HUES48 (cell line): ENCODE data around the gene BRD2.

Source experiments
- H3K27ac ChIP-seq: one replicate; pipeline ENCODE4 v1.7.0; 2013; ENCODE audit warnings: low read depth, low read length, inconsistent platforms
- H3K27me3 ChIP-seq: 2 replicates; pipeline ENCODE4 v1.6.1; 2013; ENCODE audit warnings: mild to moderate bottlenecking, low read length; ENCODE audit not compliant: control insufficient read depth, insufficient read depth
- H3K36me3 ChIP-seq: 2 replicates; pipeline ENCODE4 v1.6.1; 2013; ENCODE audit warnings: low read length; ENCODE audit not compliant: control insufficient read depth, insufficient read depth
- H3K4me1 ChIP-seq: 2 replicates; pipeline ENCODE4 v1.6.1; 2013; ENCODE audit warnings: mild to moderate bottlenecking, low read length; ENCODE audit not compliant: control insufficient read depth, insufficient read depth
- H3K4me3 ChIP-seq: 2 replicates; pipeline ENCODE4 v1.5.1; 2013; ENCODE audit warnings: mild to moderate bottlenecking, low read depth, low read length
- H3K9ac ChIP-seq: 2 replicates; pipeline ENCODE4 v1.6.1; 2013; ENCODE audit warnings: mild to moderate bottlenecking, low read depth, low read length, moderate library complexity
- H3K9me3 ChIP-seq: 2 replicates; pipeline ENCODE4 v1.6.1; 2013; ENCODE audit warnings: low read length; ENCODE audit not compliant: control insufficient read depth, insufficient read depth

The BRD2 gene

DNA sequence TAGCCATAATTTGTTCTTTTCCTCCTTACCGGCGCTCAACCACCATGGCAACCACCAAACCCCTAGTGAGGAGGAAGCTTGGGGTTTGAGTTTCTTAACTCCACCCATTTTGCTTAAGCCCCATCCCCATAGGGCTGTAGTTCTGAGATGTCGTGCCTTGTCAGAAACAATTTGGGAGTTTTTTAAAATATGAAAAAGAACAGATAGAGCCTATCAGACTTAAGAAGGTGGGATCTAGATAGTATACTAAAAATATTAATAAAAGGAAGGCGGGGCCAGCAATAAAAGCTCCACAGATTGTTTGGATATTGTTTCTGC lies 5.6 kb downstream of the BRD2 start:
- peak overlapping the region; percentile 92 for H3K9ac ChIP-seq

DNA sequence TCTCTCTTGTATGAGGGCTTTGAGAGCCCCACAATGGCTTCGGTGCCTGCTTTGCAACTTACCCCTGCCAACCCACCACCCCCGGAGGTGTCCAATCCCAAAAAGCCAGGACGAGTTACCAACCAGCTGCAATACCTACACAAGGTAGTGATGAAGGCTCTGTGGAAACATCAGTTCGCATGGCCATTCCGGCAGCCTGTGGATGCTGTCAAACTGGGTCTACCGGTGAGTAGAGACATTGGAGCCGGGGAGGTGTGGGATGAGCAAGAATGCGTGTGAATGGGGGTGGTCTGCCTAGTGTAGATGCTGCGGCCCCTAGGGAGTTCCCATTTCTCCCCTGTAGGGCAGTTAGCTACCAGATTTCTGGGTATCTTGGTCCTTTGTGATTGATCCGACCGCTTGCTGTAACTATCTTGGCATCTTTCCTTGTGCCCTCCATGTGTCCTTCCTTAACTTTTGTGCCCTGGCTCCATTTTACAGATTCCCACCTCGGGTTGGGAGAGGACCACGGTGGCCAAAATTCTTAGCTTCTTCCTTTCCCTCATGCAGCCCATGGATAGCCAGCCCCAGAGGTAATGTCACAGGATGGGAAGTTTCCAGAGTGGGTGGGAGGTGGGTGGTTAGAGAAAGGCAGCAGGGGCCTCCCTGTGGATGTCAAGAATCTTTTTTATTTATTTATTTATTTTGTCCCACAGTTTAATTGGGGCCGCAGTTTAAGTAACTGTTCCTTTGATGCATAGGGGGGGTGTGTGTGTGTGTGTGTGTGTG lies 6.3 kb downstream of the BRD2 start:
- no peaks in the 10 kb centered on the region for H3K9me3 ChIP-seq
- H3K36me3 ChIP-seq, result peaks cover 80% of the 10 kb centered on the region
- H3K27me3 ChIP-seq, result no peaks in the 10 kb centered on the region
- peaks cover 2% of the 10 kb centered on the region; the same call in 1 of the 2 replicates for H3K4me1 ChIP-seq
- H3K9ac ChIP-seq, result peak overlapping the region; percentile 92; the same call in 1 of the 2 replicates
- no peak overlapping the region for H3K27ac ChIP-seq
- peak overlapping the region; percentile 89 for H3K4me3 ChIP-seq

More for the DNA sequence above, 5.6 kb downstream of the BRD2 start:
- Histone ChIP-seq H3K27me3 (no peaks in the 10 kb centered on the region), H3K4me3 (peak overlapping the region; percentile 89), H3K4me1 (peaks cover 2% of the 10 kb centered on the region; the same call in 1 of the 2 replicates), H3K27ac (no peak overlapping the region), H3K36me3 (peaks cover 72% of the 10 kb centered on the region), H3K9me3 (no peaks in the 10 kb centered on the region)

DNA sequence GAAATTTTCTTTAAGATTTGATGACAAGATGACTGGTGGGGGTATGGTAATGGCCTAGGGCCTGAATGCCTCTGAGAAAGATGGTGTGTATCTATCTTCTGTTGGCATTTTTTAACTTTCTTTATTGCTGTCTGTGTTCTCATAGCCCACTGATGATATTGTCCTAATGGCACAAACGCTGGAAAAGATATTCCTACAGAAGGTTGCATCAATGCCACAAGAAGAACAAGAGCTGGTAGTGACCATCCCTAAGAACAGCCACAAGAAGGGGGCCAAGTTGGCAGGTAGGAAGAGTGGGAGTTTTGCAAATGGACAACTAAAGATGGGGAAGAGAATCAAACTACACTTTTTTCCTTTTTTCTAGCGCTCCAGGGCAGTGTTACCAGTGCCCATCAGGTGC lies 7.5 kb downstream of the BRD2 start:
- Histone ChIP-seq H3K36me3 (peaks cover 91% of the 10 kb centered on the region), H3K9ac (no peak overlapping the region), H3K4me3 (0 out of 2 replicates have a peak overlapping the region, but pooled peaks have one; percentile 89), H3K4me1 (peaks cover 2% of the 10 kb centered on the region; the same call in 1 of the 2 replicates), H3K27me3 (no peaks in the 10 kb centered on the region), H3K9me3 (no peaks in the 10 kb centered on the region), H3K27ac (no peak overlapping the region)

DNA sequence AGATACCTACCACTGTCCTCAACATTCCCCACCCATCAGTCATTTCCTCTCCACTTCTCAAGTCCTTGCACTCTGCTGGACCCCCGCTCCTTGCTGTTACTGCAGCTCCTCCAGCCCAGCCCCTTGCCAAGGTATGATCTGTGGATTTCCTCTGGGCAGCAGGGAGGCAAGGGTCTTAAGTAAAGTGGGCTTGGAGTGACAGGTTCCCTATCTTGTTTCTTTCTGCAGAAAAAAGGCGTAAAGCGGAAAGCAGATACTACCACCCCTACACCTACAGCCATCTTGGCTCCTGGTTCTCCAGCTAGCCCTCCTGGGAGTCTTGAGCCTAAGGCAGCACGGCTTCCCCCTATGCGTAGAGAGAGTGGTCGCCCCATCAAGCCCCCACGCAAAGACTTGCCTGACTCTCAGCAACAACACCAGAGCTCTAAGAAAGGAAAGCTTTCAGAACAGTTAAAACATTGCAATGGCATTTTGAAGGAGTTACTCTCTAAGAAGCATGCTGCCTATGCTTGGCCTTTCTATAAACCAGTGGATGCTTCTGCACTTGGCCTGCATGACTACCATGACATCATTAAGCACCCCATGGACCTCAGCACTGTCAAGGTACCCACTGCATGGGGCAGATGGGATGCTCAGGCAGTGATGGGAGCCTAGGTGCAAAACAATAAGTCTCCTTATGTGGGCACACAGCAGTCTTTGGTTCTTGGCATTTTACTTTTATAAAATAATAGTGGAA lies 8.1 kb downstream of the BRD2 start:
- no peaks in the 10 kb centered on the region for H3K27me3 ChIP-seq
- 0 out of 2 replicates have a peak overlapping the region, but pooled peaks have one; percentile 6 for H3K4me3 ChIP-seq
- peaks cover 94% of the 10 kb centered on the region for H3K36me3 ChIP-seq
- H3K9ac ChIP-seq, result no peak overlapping the region
- peaks cover 2% of the 10 kb centered on the region; the same call in 1 of the 2 replicates for H3K4me1 ChIP-seq
- H3K9me3 ChIP-seq, result no peaks in the 10 kb centered on the region
- H3K27ac ChIP-seq, result no peak overlapping the region

DNA sequence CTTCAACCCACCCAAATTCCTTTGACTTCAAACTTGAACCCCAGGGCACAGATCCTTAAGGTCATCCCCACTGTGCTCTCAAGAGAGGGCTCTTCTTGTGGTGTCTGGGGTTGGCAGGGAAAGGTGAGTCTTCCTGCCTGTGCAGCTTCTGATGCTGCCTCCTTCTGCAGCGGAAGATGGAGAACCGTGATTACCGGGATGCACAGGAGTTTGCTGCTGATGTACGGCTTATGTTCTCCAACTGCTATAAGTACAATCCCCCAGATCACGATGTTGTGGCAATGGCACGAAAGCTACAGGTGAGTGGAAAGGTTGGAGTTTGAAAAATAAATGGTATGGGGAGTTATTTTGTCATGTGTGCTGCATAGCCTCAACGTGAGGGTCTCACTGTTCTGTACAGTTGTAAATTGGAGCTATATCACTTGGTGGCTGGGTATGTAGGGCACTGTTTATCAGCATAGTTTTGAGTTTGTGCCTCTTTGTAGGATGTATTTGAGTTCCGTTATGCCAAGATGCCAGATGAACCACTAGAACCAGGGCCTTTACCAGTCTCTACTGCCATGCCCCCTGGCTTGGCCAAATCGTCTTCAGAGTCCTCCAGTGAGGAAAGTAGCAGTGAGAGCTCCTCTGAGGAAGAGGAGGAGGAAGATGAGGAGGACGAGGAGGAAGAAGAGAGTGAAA lies 9.0 kb downstream of the BRD2 start:
- Histone ChIP-seq H3K27ac (no peak overlapping the region), H3K4me3 (no peak overlapping the region), H3K27me3 (no peaks in the 10 kb centered on the region), H3K4me1 (peaks cover 2% of the 10 kb centered on the region; the same call in 1 of the 2 replicates), H3K9ac (no peak overlapping the region), H3K36me3 (peaks cover 95% of the 10 kb centered on the region), H3K9me3 (no peaks in the 10 kb centered on the region)

DNA sequence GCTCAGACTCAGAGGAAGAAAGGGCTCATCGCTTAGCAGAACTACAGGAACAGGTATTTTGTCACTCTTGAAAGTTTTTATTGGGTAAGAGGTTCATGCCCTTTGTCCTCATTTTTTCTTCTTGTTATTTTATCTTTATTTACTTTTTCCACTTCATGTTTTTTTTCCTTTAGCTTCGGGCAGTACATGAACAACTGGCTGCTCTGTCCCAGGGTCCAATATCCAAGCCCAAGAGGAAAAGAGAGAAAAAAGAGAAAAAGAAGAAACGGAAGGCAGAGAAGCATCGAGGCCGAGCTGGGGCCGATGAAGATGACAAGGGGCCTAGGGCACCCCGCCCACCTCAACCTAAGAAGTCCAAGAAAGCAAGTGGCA lies 9.5 kb downstream of the BRD2 start:
- Histone ChIP-seq H3K27me3 (no peaks in the 10 kb centered on the region), H3K9me3 (no peaks in the 10 kb centered on the region), H3K4me1 (peaks cover 2% of the 10 kb centered on the region; the same call in 1 of the 2 replicates), H3K9ac (no peak overlapping the region), H3K4me3 (no peak overlapping the region), H3K27ac (no peak overlapping the region), H3K36me3 (peaks cover 90% of the 10 kb centered on the region)

DNA sequence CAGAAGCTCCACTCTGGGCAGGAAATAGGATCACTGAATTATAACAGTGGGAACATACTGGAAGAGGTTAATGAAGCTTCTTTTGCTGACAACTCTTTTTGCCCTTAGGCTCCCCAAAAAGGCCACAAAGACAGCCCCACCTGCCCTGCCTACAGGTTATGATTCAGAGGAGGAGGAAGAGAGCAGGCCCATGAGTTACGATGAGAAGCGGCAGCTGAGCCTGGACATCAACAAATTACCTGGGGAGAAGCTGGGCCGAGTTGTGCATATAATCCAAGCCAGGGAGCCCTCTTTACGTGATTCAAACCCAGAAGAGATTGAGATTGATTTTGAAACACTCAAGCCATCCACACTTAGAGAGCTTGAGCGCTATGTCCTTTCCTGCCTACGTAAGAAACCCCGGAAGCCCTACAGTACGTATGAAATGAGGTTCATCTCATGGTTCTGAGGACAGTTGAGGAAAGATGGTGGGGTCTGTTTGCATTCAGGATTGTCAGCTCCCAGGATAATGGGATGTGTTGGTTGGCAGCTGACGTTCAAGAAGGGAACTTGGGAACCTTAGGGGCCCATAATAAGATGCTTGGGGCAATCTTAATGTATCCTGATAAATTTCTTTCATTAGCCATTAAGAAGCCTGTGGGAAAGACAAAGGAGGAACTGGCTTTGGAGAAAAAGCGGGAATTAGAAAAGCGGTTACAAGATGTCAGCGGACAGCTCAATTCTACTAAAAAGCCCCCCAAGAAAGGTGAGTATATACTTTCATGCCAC lies 11.5 kb downstream of the BRD2 start:
- peaks cover 2% of the 10 kb centered on the region; the same call in 1 of the 2 replicates for H3K4me1 ChIP-seq
- H3K9ac ChIP-seq, result no peak overlapping the region
- H3K27me3 ChIP-seq, result no peaks in the 10 kb centered on the region
- H3K4me3 ChIP-seq, result no peak overlapping the region
- peaks cover 70% of the 10 kb centered on the region for H3K36me3 ChIP-seq
- H3K27ac ChIP-seq, result no peak overlapping the region
- no peaks in the 10 kb centered on the region for H3K9me3 ChIP-seq

DNA sequence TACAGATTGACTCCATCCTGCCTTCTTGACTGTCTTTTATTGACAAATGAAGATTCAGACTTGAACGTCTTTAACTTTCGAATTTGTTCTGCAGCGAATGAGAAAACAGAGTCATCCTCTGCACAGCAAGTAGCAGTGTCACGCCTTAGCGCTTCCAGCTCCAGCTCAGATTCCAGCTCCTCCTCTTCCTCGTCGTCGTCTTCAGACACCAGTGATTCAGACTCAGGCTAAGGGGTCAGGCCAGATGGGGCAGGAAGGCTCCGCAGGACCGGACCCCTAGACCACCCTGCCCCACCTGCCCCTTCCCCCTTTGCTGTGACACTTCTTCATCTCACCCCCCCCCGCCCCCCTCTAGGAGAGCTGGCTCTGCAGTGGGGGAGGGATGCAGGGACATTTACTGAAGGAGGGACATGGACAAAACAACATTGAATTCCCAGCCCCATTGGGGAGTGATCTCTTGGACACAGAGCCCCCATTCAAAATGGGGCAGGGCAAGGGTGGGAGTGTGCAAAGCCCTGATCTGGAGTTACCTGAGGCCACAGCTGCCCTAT lies 12.2 kb downstream of the BRD2 start:
- Histone ChIP-seq H3K36me3 (peaks cover 64% of the 10 kb centered on the region), H3K9me3 (no peaks in the 10 kb centered on the region), H3K4me1 (no peaks in the 10 kb centered on the region; the same call in 1 of the 2 replicates), H3K27ac (no peak overlapping the region), H3K9ac (no peak overlapping the region), H3K4me3 (no peak overlapping the region), H3K27me3 (no peaks in the 10 kb centered on the region)

DNA sequence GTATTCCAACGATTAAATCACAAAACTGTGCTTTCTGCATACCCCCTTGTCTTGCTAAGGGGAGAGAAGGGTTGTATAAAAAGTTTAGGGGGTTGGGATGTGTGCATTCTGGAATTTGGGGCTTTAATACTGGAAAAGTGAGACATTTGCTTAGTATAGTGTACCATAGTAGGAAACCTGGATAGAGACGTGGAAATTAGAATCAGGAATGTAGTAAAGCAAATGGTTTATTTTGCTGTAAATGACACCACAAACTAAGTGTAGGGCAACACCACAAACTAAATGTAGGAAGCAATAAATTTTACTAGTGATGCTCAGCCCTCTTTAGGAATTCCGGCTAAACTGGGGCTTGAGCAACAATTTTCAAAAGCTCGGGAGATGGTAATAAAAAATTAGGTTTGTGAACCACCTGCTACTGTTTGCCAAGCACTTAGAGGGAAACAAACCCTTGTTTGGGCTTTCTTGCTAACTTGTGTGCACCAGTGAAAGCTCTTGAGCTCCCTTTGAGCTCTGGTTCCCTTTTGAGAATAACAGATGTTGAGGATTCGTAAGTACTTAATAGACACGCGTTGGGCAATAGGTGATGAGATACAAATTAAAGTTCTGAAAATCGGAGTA lies 13.8 kb downstream of the BRD2 start:
- H3K4me3 ChIP-seq, result no peak overlapping the region
- H3K4me1 ChIP-seq, result no peaks in the 10 kb centered on the region
- H3K9ac ChIP-seq, result no peak overlapping the region
- peak overlapping the region; percentile 28 for H3K27ac ChIP-seq
- no peaks in the 10 kb centered on the region for H3K9me3 ChIP-seq
- H3K27me3 ChIP-seq, result no peaks in the 10 kb centered on the region
- peaks cover 47% of the 10 kb centered on the region for H3K36me3 ChIP-seq
